IPS-18c (cell line): ENCODE measurements around the gene INO80C.

Source experiments
- H3K4me3 ChIP-seq: 2 replicates; pipeline ENCODE4 v1.7.0; 2013; ENCODE audit warnings: low read depth, mild to moderate bottlenecking, low read length, moderate library complexity; ENCODE audit not compliant: insufficient read depth
- H3K9me3 ChIP-seq: one replicate; pipeline ENCODE4 v1.6.1; 2013; ENCODE audit warnings: mild to moderate bottlenecking, low read length, moderate library complexity; ENCODE audit not compliant: control insufficient read depth, insufficient read depth

The INO80C gene

DNA sequence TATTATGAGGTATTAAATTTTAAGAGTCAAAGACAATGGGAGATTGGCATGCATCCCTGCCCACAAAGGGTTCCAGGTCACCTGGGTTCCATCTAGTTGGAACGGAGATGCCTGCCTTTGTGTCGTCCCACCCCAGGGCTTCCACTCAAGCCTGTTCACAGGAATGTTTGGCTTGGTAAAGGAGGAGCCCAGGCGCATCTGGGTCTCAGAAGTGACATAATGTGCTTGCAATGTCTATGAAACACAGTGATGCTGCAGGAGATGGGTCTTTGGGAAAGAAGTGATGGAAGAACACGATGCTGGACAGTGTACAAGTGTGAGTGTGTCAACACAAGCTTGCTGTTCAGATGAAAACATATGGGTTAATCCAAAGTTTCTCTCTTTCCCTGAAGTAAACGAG, 71.0 kb downstream of the INO80C start:
- Histone ChIP-seq H3K9me3 (no peaks in the 10 kb centered on the region), H3K4me3 (no peak overlapping the region)

DNA sequence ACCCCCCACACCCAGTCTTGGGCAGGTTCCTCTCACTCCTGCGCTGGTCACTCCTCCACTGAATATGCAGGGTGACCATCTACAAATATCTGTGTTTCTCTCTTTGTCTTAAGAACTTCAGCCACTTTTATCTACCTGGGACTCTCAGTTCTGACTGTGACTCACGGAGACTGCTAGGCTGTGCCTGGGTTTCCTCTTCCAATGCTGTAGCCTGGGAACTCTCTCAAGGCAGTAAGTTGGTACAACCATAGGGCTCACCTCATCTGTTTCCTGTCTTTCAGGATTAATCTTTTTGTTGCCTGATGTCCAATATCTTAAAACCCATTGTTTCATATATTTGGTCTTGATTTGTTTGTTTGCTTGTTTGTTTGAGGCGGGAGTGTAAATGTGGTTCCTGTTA, 73.4 kb downstream of the INO80C start:
- no peaks in the 10 kb centered on the region for H3K9me3 ChIP-seq
- no peak overlapping the region for H3K4me3 ChIP-seq

DNA sequence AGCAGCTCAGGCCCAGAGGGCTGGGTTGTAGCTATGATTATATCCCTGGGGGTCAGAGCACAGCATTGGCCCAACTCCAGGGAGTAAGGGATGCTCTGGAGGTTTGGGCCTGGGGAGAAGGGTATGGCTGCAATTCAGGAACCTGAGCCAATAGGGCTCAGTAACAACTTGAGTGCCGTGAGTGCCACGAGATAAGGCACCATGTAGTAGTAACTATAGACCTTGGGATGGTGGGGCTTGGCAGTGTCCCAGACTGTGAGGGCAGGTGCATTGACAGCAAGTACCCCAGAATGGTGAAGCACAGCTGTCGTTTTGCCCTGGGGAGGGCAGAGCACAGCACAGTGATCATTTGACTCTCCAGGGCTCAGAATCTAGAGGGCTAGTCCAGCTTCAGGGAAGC, 75.5 kb downstream of the INO80C start:
- no peak overlapping the region for H3K4me3 ChIP-seq

DNA sequence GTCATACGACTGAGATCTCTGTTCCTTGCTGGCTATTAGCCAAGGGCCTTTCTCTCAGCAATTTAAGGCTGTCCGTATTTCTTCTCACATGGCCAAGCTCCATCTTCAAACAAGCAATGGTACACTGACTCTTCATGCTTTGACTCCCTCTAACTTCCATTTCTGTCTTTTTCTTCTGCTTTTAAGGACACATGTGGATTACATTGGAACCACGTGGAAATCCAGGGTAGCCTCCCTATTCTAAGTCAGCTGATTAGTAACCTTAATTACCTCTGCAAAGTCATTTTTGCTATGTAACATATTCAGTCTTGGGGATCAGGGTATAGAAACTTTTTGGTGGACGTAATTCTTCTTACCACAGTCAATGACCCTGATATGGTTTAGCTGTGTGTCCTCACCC, 79.2 kb downstream of the INO80C start:
- no peak overlapping the region for H3K4me3 ChIP-seq

More for the DNA sequence above, 75.5 kb downstream of the INO80C start:
- H3K9me3 ChIP-seq, result no peaks in the 10 kb centered on the region

More for the DNA sequence above, 79.2 kb downstream of the INO80C start:
- no peaks in the 10 kb centered on the region for H3K9me3 ChIP-seq
